HEK293T (cell line): ENCODE measurements around the gene CLIC6.
"Not testable (repeated sequence)": the region's sequence is repeated elsewhere in the genome, so short reads cannot be mapped to it uniquely, and the experiment has no call there.

Experiments
- ARNT ChIP-seq: fragments of 450-650 bp; IDR thresholded peaks from 2 replicates; pipeline ENCODE4 v1.6.1; 2017; ENCODE audit warnings: mild to moderate bottlenecking
- BHLHE40 ChIP-seq: fragments of 450-650 bp; IDR thresholded peaks from 2 replicates; pipeline ENCODE4 v1.6.1; 2016; ENCODE audit warnings: mild to moderate bottlenecking, moderate library complexity, borderline replicate concordance
- CTBP1 ChIP-seq: fragments of 450-650 bp; IDR thresholded peaks from 2 replicates; pipeline ENCODE4 v1.6.1; 2016; ENCODE audit warnings: borderline replicate concordance
- ELF4 ChIP-seq: fragments of 450-650 bp; IDR thresholded peaks from 2 replicates; pipeline ENCODE4 v1.6.1; 2017; ENCODE audit warnings: antibody characterized with exemption
- FOXA1 ChIP-seq: fragments of 450-650 bp; IDR thresholded peaks from 2 replicates; pipeline ENCODE4 v1.6.1; 2016; ENCODE audit warnings: mild to moderate bottlenecking
- FOXK2 ChIP-seq: fragments of 450-650 bp; IDR thresholded peaks from 2 replicates; pipeline ENCODE4 v1.6.1; 2016; ENCODE audit warnings: mild to moderate bottlenecking
- FOXM1 ChIP-seq: fragments of 450-650 bp; IDR thresholded peaks from 2 replicates; pipeline ENCODE4 v1.6.1; 2017; ENCODE audit warnings: mild to moderate bottlenecking, borderline replicate concordance
- L3MBTL2 ChIP-seq: fragments of 450-650 bp; conservative IDR thresholded peaks from 2 replicates; pipeline ENCODE4 v1.6.1; 2016; ENCODE audit warnings: mild to moderate bottlenecking
- NFRKB ChIP-seq: fragments of 450-650 bp; IDR thresholded peaks from 2 replicates; pipeline ENCODE4 v1.6.1; 2016; ENCODE audit warnings: mild to moderate bottlenecking, moderate library complexity
- PKNOX1 ChIP-seq: fragments of 450-650 bp; IDR thresholded peaks from 2 replicates; pipeline ENCODE4 v1.6.1; 2016
- SP1 ChIP-seq: fragments of 450-650 bp; IDR thresholded peaks from 2 replicates; pipeline ENCODE4 v1.6.1; 2017
- SUZ12 ChIP-seq: fragments of 450-650 bp; IDR thresholded peaks from 2 replicates; pipeline ENCODE4 v1.6.1; 2016; ENCODE audit warnings: mild to moderate bottlenecking
- TARDBP ChIP-seq: fragments of 450-650 bp; IDR thresholded peaks from 2 replicates; pipeline ENCODE4 v1.6.1; 2016
- ZNF384 ChIP-seq: fragments of 450-650 bp; IDR thresholded peaks from 2 replicates; pipeline ENCODE4 v1.6.1; 2016

GRCh38 chr21:34718529-34718928 lies 49.7 kb downstream of the CLIC6 start:
- not testable (repeated sequence) for TF ChIP-seq NFRKB, FOXA1, SP1, BHLHE40, SUZ12, TARDBP, ELF4, FOXM1, L3MBTL2, ARNT, FOXK2, CTBP1, ZNF384, PKNOX1
